OCI-LY7 (cell line): ENCODE data around the gene RXFP1. TPM values are rescaled to one million over a fixed set of nuclear protein-coding genes. Genes with fewer than 3 reads are reported as not detected.

ENCODE experiments used
- BruUV-seq: library from RNA; stranded (reverse); fragments of 400-500 nt; replicated peaks from 2 replicates; lab custom pipeline; 2021; lab: Mats Ljungman, UMichigan
- CTCF ChIA-PET: fragments of 300-600 bp; sonication (Branson Sonifier 250); formaldehyde crosslinking; loops from one replicate; lab custom pipeline; 2022; ENCODE audit warnings: antibody characterized with exemption; ENCODE audit not compliant: unreplicated experiment; lab: Charles Lee
- POLR2A ChIA-PET: fragments of 300-600 bp; sonication (Branson Sonifier 250); formaldehyde crosslinking; loops from one replicate; lab custom pipeline; 2022; ENCODE audit warnings: antibody characterized with exemption; lab: Charles Lee
- DNase-seq: peaks from one replicate; pipeline ENCODE4 v3.0.0-alpha.2; 2015; ENCODE audit warnings: low spot score
- H2AFZ ChIP-seq: fragments of 200-600 bp; sonication (generic), shearing (Covaris generic); 2 replicates; pipeline ENCODE4 v1.6.1; 2014; ENCODE audit warnings: mild to moderate bottlenecking, antibody characterized with exemption, low read length, moderate library complexity
- H3K27ac ChIP-seq: fragments of 200-600 bp; sonication (generic); 2 replicates; pipeline ENCODE4 v1.5.1; 2014; ENCODE audit warnings: mixed run types, low read depth, mild to moderate bottlenecking, moderate library complexity, low read length, inconsistent platforms; ENCODE audit not compliant: poor library complexity, severe bottlenecking
- H3K36me3 ChIP-seq: fragments of 200-600 bp; sonication (generic); 2 replicates; pipeline ENCODE4 v1.6.1; 2014; ENCODE audit warnings: mild to moderate bottlenecking, antibody characterized with exemption, low read length, moderate library complexity, mixed read lengths; ENCODE audit not compliant: insufficient read depth
- H3K4me1 ChIP-seq: fragments of 200-600 bp; sonication (generic); 2 replicates; pipeline ENCODE4 v1.5.1; 2014; ENCODE audit warnings: mild to moderate bottlenecking, low read length; ENCODE audit not compliant: insufficient read depth, poor library complexity, severe bottlenecking
- H3K4me2 ChIP-seq: fragments of 200-600 bp; sonication (generic); 2 replicates; pipeline ENCODE4 v1.6.1; 2014; ENCODE audit warnings: mild to moderate bottlenecking, low read length
- H3K4me3 ChIP-seq: fragments of 200-600 bp; sonication (generic); 2 replicates; pipeline ENCODE4 v1.5.1; 2014; ENCODE audit warnings: mild to moderate bottlenecking, low read depth, low read length; ENCODE audit not compliant: poor library complexity, severe bottlenecking
- H3K79me2 ChIP-seq: fragments of 200-600 bp; sonication (generic); 2 replicates; pipeline ENCODE4 v1.6.1; 2016; ENCODE audit warnings: low read depth, mild to moderate bottlenecking, low read length, moderate library complexity, mixed read lengths; ENCODE audit not compliant: insufficient read depth
- H3K9me2 ChIP-seq: fragments of 200-600 bp; sonication (generic); 2 replicates; pipeline ENCODE4 v1.6.1; 2016; ENCODE audit warnings: mild to moderate bottlenecking, low read length, mixed read lengths; ENCODE audit not compliant: insufficient read depth
- H3K9me3 ChIP-seq: fragments of 200-600 bp; sonication (generic); 2 replicates; pipeline ENCODE4 v1.6.1; 2014; ENCODE audit warnings: mild to moderate bottlenecking, mixed run types, low read length, mixed read lengths
- H4K20me1 ChIP-seq: fragments of 200-600 bp; sonication (generic); 2 replicates; pipeline ENCODE4 v1.6.1; 2014; ENCODE audit warnings: mild to moderate bottlenecking, antibody characterized with exemption, low read length, moderate library complexity, mixed read lengths; ENCODE audit not compliant: insufficient read depth
- CTCF ChIP-seq: fragments of 200-600 bp; sonication (generic); conservative IDR thresholded peaks from 2 replicates; pipeline ENCODE4 v1.5.1; 2014; ENCODE audit warnings: mild to moderate bottlenecking, antibody characterized with exemption, low read length, moderate library complexity, mixed read lengths
- EZH2phosphoT487 ChIP-seq: fragments of 200-600 bp; sonication (generic); IDR thresholded peaks from 2 replicates; pipeline ENCODE4 v1.6.1; 2018; ENCODE audit warnings: low read depth, borderline replicate concordance, mild to moderate bottlenecking, mixed run types, antibody characterized with exemption, low read length, moderate library complexity, mixed read lengths
- intact Hi-C: fragments of 100-400 bp; cut with micrococcal nuclease; formaldehyde crosslinking; loops from one replicate; pipeline ENCODE4 v1.10.0; 2022; ENCODE audit not compliant: unreplicated experiment
- total RNA-seq, 2 experiments: library from RNA; depleted of rRNA in 1 of 2; stranded (reverse); fragments of >200 nt in 1 of 2; shearing (Covaris generic) in 1 of 2; gene quantifications; 2 replicates each; pipeline ENCODE4 v1.2.3, GENCODE V29; 2014 to 2022

The RXFP1 gene
- total RNA-seq, 2 experiments from 2014 or later: not detected

GRCh38 chr4:158484173-158484885 is 37.4 kb upstream of the RXFP1 start:
- Histone ChIP-seq H3K4me2 (no peak overlapping the region), H3K9me3 (no peaks in the 10 kb centered on the region), H3K9me2 (no peaks in the 10 kb centered on the region), H3K27ac (no peak overlapping the region), H3K4me1 (no peaks in the 10 kb centered on the region), H3K36me3 (no peaks in the 10 kb centered on the region), H4K20me1 (no peaks in the 10 kb centered on the region), H3K4me3 (no peak overlapping the region), H2AFZ (no peak overlapping the region), H3K79me2 (no peaks in the 10 kb centered on the region)
- ChIA-PET POLR2A (interaction anchor here (1.1 kb wide), 1 partner anchor 10 kb away, joined by 3 read pairs; no protein-coding TSS in a partner anchor), CTCF (no interaction called here)
- TF ChIP-seq CTCF (no peak), EZH2phosphoT487 (no peak)
- BruUV-seq: no TSS peak
- intact Hi-C loops: no loop called here
- DNase-seq: no peak

DNA sequence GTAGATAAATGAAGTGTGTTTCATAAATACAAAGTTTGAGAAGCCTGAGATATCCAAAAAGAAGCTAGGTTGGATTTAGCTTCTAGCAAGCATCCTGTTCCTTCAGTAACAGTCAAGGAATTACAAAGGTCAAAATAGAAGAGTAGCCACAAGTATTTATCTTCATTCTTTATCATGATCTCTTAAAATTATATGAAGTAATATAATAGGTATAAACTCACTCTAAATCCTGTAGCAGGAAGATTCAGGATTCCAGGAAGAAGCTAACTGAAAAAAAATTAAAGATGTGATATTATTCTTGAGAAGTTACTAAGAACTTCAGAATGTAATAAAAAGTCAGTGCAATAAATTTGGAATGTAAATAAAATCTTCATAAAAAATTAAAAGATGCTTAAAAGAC is 31.1 kb upstream of the RXFP1 start:
- Histone ChIP-seq H3K36me3 (no peaks in the 10 kb centered on the region), H3K79me2 (no peaks in the 10 kb centered on the region), H3K9me3 (no peaks in the 10 kb centered on the region), H3K4me3 (no peak overlapping the region), H3K4me2 (no peak overlapping the region), H3K4me1 (no peaks in the 10 kb centered on the region), H3K9me2 (no peaks in the 10 kb centered on the region), H4K20me1 (no peaks in the 10 kb centered on the region), H2AFZ (no peak overlapping the region), H3K27ac (no peak overlapping the region)
- no TSS peak for BruUV-seq
- TF ChIP-seq EZH2phosphoT487 (no peak), CTCF (no peak)
- DNase-seq: no peak
- ChIA-PET POLR2A (no interaction called here), CTCF (no interaction called here)
- intact Hi-C loops: loop anchor here (10.0 kb wide), 1 partner anchor 134 kb away; no protein-coding TSS in a partner anchor

DNA sequence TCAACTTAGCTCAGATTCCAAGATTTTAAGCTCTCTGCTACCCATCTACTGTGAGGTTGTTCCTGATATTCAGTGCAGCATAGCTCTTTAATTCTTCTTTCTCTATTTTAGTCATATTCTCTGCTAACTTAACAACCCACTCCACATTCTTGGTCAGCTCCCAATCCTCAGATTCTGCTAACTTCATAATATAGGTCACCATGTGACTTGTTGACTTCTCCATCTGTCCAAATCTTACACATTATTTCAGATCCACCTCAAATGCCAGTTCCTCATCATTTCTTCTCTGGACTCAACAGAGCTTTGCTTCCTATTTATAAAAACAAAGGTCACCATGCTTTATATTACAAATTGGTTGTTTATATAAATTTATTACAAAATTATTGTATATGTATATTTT is 29.3 kb upstream of the RXFP1 start:
- H3K9me3 ChIP-seq: no peaks in the 10 kb centered on the region
- H3K27ac ChIP-seq: no peak overlapping the region
- H3K36me3 ChIP-seq: no peaks in the 10 kb centered on the region
- no peak overlapping the region for H3K4me3 ChIP-seq
- TF ChIP-seq EZH2phosphoT487 (no peak), CTCF (no peak)
- no peak for DNase-seq
- no peaks in the 10 kb centered on the region for H4K20me1 ChIP-seq
- BruUV-seq: no TSS peak
- H3K4me2 ChIP-seq: no peak overlapping the region
- no peaks in the 10 kb centered on the region for H3K9me2 ChIP-seq
- H3K79me2 ChIP-seq: no peaks in the 10 kb centered on the region
- H3K4me1 ChIP-seq: no peaks in the 10 kb centered on the region
- ChIA-PET CTCF (no interaction called here), POLR2A (no interaction called here)
- H2AFZ ChIP-seq: no peak overlapping the region
- intact Hi-C loops: loop anchor here (10.0 kb wide), 1 partner anchor 132 kb away; no protein-coding TSS in a partner anchor
